B cell (primary cell): ENCODE data around the gene ARMC9.

Source experiments
- EZH2 ChIP-seq: IDR thresholded peaks from 2 replicates; pipeline ENCODE4 v1.6.1; 2012; ENCODE audit warnings: borderline replicate concordance, low read depth, mild to moderate bottlenecking, moderate library complexity, low read length; ENCODE audit not compliant: insufficient read depth, poor library complexity, severe bottlenecking
- TF ChIP-seq, protein P1 (sequence below): fragments of 200-600 bp; IDR thresholded peaks from one replicate; pipeline ENCODE4 v1.8.0; 2022; ENCODE audit warnings: antibody characterized with exemption, mild to moderate bottlenecking

DNA sequence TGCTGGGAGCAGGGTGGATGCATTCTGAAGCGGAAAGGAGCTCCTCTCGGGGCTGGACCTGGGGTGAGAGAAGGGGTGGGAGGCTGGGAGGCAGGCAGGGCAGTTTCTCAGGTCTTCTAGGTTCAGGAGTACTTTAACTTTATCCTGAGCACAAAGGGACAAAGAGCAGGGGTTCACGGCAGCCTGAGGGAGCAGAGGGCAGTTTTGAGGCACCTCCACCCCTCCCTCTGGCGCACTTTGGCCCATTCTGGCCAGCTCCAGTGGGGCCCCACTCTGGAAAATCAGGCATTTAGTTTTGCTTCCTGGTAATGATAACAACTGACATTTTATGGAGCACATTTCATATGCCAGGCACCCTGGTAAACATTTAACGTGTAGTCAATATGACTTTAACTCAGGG lies 211.3 kb downstream of the ARMC9 start:
- TF ChIP-seq, protein P1, sequence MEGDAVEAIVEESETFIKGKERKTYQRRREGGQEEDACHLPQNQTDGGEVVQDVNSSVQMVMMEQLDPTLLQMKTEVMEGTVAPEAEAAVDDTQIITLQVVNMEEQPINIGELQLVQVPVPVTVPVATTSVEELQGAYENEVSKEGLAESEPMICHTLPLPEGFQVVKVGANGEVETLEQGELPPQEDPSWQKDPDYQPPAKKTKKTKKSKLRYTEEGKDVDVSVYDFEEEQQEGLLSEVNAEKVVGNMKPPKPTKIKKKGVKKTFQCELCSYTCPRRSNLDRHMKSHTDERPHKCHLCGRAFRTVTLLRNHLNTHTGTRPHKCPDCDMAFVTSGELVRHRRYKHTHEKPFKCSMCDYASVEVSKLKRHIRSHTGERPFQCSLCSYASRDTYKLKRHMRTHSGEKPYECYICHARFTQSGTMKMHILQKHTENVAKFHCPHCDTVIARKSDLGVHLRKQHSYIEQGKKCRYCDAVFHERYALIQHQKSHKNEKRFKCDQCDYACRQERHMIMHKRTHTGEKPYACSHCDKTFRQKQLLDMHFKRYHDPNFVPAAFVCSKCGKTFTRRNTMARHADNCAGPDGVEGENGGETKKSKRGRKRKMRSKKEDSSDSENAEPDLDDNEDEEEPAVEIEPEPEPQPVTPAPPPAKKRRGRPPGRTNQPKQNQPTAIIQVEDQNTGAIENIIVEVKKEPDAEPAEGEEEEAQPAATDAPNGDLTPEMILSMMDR: no peak
- TF ChIP-seq EZH2: no peak
